Caki2 (cell line): ENCODE data around the gene IQGAP2. TPM values are rescaled to one million over a fixed set of nuclear protein-coding genes. Genes with fewer than 3 reads are reported as not detected.

ENCODE experiments used
- DNase-seq: peaks from one replicate; pipeline ENCODE4 v3.0.0-alpha.2; 2015; ENCODE audit warnings: low read depth
- in situ Hi-C: cut with HindIII; loops from 2 replicates; pipeline ENCODE4 v1.10.0; 2016; ENCODE audit warnings: low sequenced_read_pairs, low pct_unique_long_range_greater_than_20kb, mixed read lengths
- total RNA-seq: library from RNA; depleted of rRNA; stranded (reverse); fragments of >200 nt; shearing (Covaris generic); gene quantifications from 2 replicates; pipeline ENCODE4 v1.2.3, GENCODE V29; 2014; ENCODE audit warnings: low replicate concordance

IQGAP2 gene
- total RNA-seq, 1 experiment from 2014 or later: 0.20 TPM

DNA sequence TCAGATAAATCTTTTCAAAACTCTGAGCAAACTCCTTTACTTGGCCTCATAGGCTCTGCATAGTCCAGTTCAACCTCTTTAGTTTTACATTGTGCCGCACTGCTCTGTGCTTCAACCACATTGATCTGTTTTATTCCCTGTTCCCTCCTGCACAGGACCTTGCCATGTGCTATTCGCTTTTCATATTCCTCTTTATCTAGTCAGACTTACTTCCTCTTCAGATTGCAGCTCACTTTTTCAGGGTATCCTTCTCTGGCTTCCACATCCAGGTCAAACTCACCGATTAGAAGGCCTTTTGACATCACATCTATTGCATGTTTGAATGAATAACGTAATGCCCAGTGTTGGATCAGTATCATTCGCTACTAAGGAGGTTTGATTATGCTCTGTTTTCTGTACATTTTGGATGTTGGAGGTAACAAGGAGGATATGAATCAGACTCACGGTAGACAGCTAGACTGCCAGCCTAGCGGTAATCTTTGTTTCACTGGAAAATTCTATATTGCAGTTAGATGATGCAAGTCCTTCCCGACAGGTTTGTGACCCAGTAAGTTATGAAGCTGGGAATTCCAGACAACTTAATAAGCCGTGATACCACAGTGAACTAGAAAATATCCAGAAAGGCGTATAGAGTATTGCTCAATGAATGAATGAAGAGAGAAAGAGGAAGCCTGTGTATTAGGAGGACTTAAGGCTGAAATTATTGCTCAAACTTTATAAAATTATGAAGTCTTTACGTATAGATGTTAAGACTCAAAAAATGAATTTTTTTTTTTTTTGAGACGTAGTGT lies 65.7 kb downstream of the IQGAP2 start:
- no peak for DNase-seq
- in situ Hi-C loops: no loop called here

DNA sequence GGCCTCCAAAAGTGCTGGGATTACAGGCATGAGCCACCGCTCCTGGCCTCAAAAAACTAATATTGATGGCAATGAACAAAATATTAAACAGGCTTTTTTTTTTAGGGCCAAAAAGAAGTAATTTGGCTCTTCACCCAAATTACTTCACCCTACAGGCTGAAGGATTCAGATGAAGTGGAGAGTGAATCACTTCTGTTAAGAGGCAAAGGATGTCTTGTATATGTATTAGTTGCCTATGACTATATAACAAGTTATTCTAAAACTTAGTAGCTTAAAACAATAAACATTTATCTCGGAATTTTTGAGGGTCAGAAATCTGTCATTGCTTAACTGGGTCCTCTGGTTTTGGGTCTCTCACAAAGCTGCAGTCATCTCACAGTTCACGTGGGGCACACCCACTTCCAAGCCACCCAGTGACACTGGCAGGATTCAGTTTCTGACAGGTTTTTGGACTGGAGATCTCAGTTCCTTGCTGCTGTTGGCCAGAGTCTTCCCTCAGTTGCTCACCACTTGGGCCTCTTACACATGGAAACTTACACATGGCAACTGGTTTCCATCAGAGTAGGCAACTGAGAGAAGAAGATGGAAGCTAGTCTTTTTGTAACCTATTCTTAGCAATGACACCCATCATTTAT lies 66.7 kb downstream of the IQGAP2 start:
- DNase-seq: no peak
- in situ Hi-C loops: no loop called here

DNA sequence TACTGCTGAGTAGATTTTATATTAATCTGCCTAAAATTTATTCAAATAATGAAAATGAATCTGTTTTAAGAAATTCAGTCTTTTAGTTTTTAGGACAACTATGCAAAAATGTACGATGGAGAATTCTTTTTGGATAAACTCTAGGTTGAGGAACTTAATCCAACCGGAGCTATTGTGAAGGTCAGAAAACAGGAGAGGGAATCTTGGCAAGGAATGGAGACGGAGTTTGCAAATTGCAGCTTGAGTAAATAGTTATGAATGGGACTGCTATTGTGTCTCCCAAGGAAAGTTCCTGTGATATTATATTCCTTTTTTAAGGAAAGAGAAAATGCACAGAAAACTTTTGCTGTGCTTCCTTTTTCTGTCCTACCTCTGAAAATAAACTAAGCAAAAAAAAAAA lies 67.9 kb downstream of the IQGAP2 start:
- in situ Hi-C loops: no loop called here
- no peak for DNase-seq

DNA sequence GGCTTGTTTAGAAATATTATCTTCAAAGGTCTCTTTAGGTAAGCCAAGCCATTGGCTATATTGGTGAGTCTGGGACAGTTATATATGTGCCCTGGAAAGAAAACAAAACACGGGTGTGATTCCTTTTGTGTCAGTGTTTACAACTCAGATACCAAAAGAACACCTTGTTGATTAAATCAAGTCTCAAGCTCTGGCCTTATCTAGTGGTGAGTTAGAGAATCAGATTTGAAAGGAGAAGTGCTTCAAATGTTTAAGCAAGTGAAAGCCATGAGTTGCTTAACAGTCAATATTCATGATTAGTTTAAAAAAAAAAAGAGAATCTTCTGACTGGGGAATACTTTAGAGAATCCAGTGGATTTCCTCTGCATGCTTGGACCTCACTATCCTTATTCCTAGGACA lies 68.3 kb downstream of the IQGAP2 start:
- in situ Hi-C loops: no loop called here
- DNase-seq: no peak

DNA sequence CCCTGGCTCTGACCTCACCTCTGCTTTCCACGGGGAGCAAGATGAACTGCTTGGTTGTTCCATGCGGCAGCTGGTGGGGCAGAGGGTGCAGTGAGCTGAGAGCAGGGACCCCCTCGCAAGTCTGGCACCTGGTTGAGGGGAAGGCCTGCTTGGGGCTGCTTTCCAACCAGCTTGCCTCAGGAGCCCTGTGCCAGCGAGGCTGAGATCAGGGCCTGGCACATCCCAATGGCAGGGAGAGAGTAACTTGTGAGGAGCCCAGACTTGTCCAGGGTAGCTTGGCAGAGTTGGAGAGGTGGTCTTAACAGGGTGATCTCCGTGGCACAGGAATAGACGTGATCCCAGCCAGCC lies 68.9 kb downstream of the IQGAP2 start:
- no peak for DNase-seq
- in situ Hi-C loops: no loop called here

DNA sequence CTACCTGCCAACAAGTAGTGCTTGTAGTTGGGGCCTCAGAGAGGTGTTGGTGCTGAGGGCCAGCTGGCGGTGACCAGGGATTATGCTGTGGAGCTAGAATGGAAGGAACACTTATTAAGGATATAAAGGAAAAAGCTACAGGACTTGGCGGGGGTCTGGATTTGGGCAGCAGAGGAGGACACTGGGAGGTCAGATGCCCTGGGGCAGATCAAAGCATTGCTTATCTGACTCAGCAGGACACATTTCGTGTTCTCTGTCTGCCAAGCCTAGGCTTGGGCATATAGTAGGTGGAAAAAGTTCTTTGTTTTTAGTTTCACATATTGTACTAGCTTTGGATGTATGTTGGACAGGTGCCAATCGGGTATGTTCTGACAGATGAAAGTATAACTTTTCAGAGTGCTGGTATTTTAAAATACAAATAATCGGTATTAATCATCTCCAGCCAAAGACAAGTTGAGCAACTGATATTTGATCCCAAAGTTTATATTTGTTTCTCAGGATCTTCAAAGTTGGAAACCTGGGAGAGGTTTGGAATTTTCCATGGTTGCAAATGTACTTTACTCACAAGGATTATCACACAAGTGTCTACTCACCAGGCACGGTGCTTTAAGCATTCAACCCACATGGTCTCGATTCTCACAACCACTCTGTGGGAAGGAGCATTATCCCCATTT lies 69.4 kb downstream of the IQGAP2 start:
- no peak for DNase-seq
- in situ Hi-C loops: no loop called here

DNA sequence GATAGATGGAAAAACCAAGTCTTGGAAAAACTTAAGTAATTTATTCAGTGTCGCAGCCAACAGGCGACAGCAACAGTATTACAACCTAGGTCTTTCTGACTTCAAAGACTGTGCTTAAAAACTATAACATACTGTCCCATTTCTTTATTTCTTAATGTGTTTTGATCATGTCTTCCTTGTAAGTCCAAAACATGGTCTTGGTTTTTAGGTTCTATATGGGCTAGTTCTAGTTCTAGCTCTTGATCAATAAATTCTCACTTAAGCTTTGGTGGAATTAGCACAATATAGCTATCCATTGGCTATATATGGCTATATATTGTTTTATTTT lies 69.9 kb downstream of the IQGAP2 start:
- DNase-seq: no peak
- in situ Hi-C loops: no loop called here

DNA sequence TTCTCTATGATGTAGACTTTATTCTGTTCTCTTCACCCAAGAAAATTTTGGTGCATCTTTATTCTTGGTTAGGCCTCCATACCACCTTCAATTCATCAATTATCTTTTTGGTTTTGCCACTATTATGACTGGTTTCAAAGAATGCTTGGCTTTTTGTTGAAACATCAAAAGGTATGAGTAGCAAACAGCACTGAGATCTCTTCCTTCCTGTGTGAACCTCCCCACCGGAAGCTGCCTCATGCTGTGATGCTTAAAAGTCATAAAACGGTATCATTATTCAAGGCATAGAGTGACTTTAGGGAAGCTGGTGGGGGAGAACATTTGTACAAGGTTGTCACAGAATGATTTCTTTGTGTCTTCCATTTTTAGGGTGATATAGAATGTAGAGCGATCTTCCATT lies 70.6 kb downstream of the IQGAP2 start:
- no peak for DNase-seq
- in situ Hi-C loops: no loop called here

DNA sequence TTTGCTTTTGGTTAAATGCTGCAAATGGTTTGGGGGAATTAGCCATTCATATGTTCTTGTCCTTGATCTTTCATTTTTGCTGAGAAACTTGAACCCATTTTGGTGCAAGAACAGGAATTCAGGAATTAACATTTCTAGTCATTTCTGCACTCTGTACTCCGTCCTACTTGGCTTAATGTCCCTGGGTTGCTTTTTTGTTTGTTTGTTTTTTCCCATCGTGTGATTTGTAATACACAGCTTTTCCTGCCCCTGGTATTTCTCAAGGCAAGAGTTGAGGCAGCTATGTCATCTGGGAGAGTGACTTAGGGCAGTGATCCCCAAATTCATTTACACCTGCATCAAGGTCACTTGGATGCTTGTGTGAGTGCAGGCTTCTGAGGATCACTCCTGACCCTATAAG lies 71.3 kb downstream of the IQGAP2 start:
- in situ Hi-C loops: no loop called here
- DNase-seq: no peak

DNA sequence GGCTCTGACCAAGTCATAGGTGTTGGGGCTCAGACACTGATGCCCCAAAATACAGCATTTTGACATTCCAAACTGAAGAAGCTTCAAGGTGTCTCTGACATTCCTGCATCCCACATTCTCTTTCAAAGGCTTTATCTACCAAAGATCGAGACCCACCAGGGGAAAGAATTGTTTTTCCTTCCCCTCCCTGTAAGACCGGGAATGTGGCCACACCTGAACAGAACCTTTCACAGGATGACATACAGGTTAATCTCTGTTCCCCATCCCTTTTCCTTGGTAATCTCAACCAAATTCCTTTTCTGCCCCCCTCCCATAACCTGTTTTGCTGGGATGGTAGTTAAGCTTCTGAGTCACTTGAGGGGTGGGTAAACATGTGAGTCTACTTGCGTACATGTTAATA lies 72.3 kb downstream of the IQGAP2 start:
- DNase-seq: no peak
- in situ Hi-C loops: no loop called here

DNA sequence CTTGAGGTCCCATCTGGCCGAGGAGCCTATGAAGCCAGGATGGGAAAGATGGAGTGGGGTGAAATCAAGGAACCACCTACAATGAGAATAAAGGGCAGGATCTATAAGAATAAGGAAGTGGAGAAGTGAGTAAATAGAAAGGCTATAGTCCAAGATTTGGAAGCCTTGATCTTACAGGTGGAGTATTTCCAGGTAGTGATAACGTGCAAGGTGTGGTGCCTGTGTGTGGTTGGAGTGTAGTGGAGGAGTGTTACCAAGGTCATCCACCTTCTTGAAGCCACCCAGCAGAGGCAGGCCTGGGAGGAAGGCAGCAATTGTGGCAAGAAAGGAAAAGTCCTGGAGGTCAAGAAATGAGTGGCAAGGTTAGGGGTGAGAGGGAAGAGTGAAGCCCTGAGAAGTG lies 72.9 kb downstream of the IQGAP2 start:
- in situ Hi-C loops: no loop called here

DNA sequence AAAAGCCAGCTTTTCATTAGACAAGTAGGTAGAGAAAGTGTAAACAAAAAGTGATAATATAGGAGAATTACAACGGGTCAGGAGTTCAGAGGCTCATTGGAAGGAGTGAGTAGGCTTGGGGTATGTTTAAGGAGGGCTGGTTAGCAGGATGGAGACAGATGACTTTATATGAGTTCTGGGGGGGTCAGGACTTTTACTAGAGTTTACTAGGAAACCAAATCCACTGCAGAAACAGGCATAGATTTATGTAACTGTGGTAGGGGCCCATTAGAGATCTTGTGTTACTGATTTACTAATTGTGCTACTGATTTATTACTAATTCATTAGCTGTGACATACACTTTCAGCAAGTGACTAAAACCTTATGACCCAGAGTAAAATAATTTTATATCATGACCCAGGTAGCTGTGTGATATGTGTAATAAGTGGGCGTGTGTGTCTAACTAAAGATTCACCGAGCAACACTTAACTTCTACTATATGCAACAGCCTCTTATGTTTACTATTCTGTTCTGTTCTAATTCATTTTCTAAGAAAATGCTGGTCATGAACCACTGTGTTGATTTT lies 73.5 kb downstream of the IQGAP2 start:
- in situ Hi-C loops: no loop called here
- DNase-seq: no peak

More for the DNA sequence above, 72.9 kb downstream of the IQGAP2 start:
- no peak for DNase-seq

DNA sequence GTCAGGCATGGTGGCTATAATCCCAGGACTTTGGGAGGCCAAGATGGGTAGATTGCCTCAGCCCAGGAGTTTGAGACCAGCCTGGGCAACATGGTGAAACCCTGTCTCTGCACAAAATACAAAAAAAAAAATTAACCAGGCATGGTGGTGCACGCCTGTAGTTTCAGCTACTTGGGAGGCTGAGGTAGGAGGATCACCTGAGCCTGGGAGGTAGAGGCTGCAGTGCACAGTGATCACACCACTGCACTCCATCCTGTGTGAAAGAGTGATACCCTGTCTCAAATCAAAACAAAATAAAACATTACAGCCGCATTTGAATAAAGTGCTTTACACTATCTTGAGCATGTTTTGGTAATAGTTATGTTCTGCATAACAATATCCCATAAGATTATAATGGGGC lies 74.0 kb downstream of the IQGAP2 start:
- DNase-seq: no peak
- in situ Hi-C loops: no loop called here

DNA sequence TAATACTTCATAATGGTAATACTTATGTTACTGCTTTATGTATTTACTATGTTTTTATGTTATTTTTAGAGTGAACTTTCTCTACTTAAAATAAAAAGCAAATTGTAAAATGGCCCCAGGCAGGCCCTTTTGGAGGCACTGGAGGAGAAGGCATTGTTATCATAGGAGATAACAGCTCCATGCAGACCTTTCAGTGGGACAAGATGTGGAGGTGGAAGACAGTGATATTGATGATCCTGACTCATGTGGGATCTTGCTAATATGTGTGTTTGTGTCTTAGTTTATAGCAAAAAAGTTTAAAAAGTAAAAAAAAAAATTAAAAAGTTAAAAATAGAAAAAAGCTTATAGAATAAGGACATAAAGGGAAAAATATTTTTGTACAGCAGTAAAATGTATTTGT lies 74.5 kb downstream of the IQGAP2 start:
- DNase-seq: no peak
- in situ Hi-C loops: no loop called here

DNA sequence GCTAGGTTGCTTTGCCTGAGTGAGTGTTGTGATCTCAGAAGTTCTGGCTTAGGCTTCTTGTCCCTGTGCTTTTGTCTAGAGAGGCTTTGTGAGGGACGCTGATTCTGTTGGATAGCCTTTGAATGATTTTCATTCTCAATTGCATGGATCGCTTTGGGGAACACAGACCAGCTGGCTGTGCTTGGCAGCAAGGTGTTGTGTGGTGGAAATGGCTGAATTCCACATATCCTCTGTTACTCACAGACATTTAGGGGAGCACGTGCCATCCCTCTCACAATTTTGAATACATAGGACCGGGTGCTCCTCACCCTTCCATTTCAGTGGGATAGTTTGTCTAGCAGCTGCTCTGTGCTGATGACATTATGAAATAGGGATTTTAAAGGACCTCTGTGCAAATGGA lies 76.2 kb downstream of the IQGAP2 start:
- in situ Hi-C loops: no loop called here
- DNase-seq: no peak

DNA sequence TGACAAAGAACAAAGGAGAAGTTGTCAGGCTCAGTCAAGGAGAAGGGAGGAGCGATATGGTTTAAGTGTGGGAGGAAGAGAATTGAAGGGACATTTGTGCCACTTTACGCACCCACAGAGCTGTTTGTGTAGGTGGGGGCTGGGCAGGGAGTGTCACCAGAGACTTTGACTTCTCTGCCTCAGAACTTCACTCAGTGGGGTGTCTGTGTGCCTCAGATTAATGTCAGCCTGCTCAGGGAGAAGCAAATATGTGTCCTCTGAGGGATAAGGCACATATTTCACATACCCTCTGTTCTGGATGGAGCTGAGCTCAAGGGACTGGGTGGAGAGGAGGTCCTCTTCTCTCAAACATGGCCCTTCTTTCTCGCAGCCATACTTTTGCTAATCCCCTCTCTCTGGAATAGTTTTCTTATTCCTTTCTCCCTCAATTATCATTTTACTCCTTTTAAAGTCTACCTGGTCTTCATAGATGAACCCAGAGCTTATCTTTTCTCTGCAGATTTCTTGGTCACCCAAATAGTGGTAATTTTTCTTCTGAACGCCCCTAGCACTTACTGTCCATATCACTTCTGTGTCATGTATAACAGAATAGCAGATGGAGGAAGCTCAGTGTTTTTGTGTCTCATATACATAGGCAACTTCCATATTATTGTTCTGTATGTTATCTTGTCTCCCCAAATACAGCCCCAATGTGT lies 77.0 kb downstream of the IQGAP2 start:
- DNase-seq: no peak
- in situ Hi-C loops: no loop called here

DNA sequence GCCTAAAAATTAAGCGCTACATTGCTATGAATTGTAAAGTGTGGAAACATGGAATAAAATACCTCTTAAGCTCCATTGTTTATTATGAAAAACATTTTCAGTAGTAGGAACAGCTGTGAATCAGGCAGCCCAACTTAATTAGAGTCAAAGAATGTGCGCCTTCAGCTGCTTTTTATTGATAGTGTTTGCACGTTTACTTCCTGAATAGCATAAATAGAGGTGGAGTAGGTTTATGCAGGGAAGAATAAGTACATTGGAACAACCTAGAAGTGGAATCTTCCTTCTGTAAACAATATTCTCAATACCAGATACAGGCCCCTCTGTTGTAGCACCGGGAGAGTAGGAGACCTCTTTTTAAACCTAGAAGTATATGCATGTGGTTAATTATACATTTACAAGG lies 79.9 kb downstream of the IQGAP2 start:
- DNase-seq: no peak

DNA sequence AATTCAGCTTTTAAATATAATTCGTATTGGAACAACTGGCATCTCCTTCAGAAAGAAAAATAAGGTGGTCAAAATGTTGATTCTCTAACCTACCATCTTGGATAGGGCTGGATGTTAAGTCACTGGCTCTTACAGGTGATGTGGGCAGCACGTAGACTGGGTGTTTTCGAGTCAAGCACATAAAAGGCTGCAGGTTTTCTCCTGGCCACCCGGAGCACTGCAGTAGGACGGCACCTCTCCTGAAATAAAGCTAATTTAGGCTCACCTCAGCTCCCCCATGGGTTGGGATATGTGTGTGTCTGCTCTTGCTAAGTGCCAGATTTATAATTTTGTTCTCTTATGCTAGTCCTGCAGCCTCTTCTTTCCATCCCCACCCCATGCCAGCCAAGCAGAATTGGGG lies 80.3 kb downstream of the IQGAP2 start:
- in situ Hi-C loops: no loop called here

More for the DNA sequence above, 79.9 kb downstream of the IQGAP2 start:
- in situ Hi-C loops: no loop called here

DNA sequence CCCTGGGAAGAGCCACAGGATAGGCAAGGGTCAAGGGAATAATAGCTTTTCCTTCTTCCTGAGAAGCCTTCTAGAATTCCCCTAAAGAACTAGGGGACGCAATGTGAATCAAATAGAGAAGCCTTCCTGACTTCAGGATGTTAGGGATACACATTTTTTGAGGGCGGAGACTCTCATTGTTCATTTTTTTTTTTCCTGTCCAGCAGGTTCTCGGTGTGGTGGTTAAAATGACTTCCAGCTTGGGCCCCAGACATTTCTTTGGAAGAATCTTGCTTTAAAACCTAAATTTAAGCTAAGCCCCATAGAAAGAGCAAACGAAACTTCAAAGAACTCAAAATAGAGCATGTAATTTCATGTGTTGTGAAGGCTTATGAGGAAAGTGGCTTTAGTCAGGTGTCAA lies 80.8 kb downstream of the IQGAP2 start:
- in situ Hi-C loops: no loop called here
- DNase-seq: no peak

More for the DNA sequence above, 80.3 kb downstream of the IQGAP2 start:
- DNase-seq: no peak
